Stimulated activated CD8-positive, alpha-beta memory T cell treated with anti-CD3 and anti-CD28 coated beads, Interleukin-4, amount 100 ng/mL, for 48 hours (primary cell): Measurements from ENCODE around the gene HMCN1.
"Not testable (repeated sequence)": the region's sequence is repeated elsewhere in the genome, so short reads cannot be mapped to it uniquely, and the experiment has no call there.

Experiments used
- DNase-seq: peaks from one replicate; pipeline ENCODE4 v3.0.0-alpha.2; 2020

HMCN1 gene

GRCh38 chr1:185860311-185860710 lies 126.1 kb downstream of the HMCN1 start:
- DNase-seq = no peak

GRCh38 chr1:185860859-185861258 lies 126.7 kb downstream of the HMCN1 start:
- no peak for DNase-seq

- no peak for DNase-seq
Observed at GRCh38 chr1:185861630-185862029, 127.4 kb downstream of the HMCN1 start.

GRCh38 chr1:185862235-185862634 lies 128.0 kb downstream of the HMCN1 start:
- no peak for DNase-seq

GRCh38 chr1:185864331-185864730 lies 130.1 kb downstream of the HMCN1 start:
- DNase-seq = no peak

- DNase-seq = no peak
Observed at GRCh38 chr1:185864889-185865517, 130.8 kb downstream of the HMCN1 start.

- DNase-seq = no peak
Observed at GRCh38 chr1:185869590-185869989, 135.4 kb downstream of the HMCN1 start.

GRCh38 chr1:185871627-185872150 lies 137.5 kb downstream of the HMCN1 start:
- DNase-seq = no peak

- no peak for DNase-seq
Observed at GRCh38 chr1:185874246-185874645, 140.1 kb downstream of the HMCN1 start.

GRCh38 chr1:185880330-185880729 lies 146.1 kb downstream of the HMCN1 start:
- DNase-seq = no peak

- no peak for DNase-seq
Observed at GRCh38 chr1:185880779-185881333, 146.7 kb downstream of the HMCN1 start.

GRCh38 chr1:185886046-185886445 lies 151.9 kb downstream of the HMCN1 start:
- no peak for DNase-seq

GRCh38 chr1:185886671-185887070 lies 152.5 kb downstream of the HMCN1 start:
- DNase-seq = no peak

- not testable (repeated sequence) for DNase-seq
Observed at GRCh38 chr1:185892831-185893403, 158.7 kb downstream of the HMCN1 start.

GRCh38 chr1:185894791-185895190 lies 160.6 kb downstream of the HMCN1 start:
- no peak for DNase-seq

- DNase-seq = no peak
Observed at GRCh38 chr1:185895208-185895900, 161.2 kb downstream of the HMCN1 start.

- no peak for DNase-seq
Observed at GRCh38 chr1:185896863-185897262, 162.7 kb downstream of the HMCN1 start.

- DNase-seq = no peak
Observed at GRCh38 chr1:185906186-185906585, 172.0 kb downstream of the HMCN1 start.

- no peak for DNase-seq
Observed at GRCh38 chr1:185907246-185907645, 173.1 kb downstream of the HMCN1 start.

GRCh38 chr1:185911978-185912377 lies 177.8 kb downstream of the HMCN1 start:
- no peak for DNase-seq

- no peak for DNase-seq
Observed at GRCh38 chr1:185912504-185912903, 178.3 kb downstream of the HMCN1 start.

- no peak for DNase-seq
Observed at GRCh38 chr1:185914089-185914488, 179.9 kb downstream of the HMCN1 start.

- no peak for DNase-seq
Observed at GRCh38 chr1:185916861-185917260, 182.7 kb downstream of the HMCN1 start.

- no peak for DNase-seq
Observed at GRCh38 chr1:185917646-185918045, 183.5 kb downstream of the HMCN1 start.
